B cell (primary cell): ENCODE measurements around the gene IL20.

ENCODE experiments used
- EZH2 ChIP-seq: IDR thresholded peaks from 2 replicates; pipeline ENCODE4 v1.6.1; 2012; ENCODE audit warnings: borderline replicate concordance, low read depth, mild to moderate bottlenecking, moderate library complexity, low read length; ENCODE audit not compliant: insufficient read depth, poor library complexity, severe bottlenecking
- TF ChIP-seq, protein P1 (sequence below): fragments of 200-600 bp; IDR thresholded peaks from one replicate; pipeline ENCODE4 v1.8.0; 2022; ENCODE audit warnings: antibody characterized with exemption, mild to moderate bottlenecking

DNA sequence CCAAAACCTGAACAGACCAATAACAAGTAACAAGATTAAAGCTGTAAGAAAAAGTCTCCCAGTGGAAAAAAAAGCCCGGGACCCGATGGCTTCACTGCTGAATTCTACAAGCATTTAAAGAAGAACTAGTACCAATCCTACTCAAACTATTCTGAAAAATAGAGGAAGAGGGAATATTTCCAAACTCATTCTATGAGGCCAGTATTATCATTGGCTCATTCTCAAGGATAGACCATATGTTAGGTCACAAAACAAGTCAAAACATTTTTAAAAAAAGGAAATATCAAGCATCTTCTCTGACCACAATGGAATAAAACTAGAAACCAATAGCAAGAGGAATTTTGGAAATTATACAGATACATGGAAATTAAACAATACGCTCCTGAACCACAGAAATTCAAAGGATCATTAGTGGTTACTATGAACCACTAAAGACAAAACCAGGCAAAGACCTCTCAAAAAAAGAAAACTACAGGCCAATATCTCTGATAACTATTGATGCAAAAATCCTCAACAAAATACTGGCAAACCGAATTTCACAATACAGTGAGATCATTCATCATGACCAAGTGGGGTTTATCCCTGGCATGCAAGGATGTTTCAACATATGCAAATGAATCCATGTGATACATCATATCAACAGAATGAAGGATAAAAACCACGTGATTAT is 13.9 kb upstream of the IL20 start:
- TF ChIP-seq, protein P1, sequence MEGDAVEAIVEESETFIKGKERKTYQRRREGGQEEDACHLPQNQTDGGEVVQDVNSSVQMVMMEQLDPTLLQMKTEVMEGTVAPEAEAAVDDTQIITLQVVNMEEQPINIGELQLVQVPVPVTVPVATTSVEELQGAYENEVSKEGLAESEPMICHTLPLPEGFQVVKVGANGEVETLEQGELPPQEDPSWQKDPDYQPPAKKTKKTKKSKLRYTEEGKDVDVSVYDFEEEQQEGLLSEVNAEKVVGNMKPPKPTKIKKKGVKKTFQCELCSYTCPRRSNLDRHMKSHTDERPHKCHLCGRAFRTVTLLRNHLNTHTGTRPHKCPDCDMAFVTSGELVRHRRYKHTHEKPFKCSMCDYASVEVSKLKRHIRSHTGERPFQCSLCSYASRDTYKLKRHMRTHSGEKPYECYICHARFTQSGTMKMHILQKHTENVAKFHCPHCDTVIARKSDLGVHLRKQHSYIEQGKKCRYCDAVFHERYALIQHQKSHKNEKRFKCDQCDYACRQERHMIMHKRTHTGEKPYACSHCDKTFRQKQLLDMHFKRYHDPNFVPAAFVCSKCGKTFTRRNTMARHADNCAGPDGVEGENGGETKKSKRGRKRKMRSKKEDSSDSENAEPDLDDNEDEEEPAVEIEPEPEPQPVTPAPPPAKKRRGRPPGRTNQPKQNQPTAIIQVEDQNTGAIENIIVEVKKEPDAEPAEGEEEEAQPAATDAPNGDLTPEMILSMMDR = no peak
- TF ChIP-seq EZH2 = no peak
